SK-MEL-5 (cell line): Measurements from ENCODE around the gene CATSPERZ. TPM values are rescaled to one million over a fixed set of nuclear protein-coding genes. Genes with fewer than 3 reads are reported as not detected.
"Not testable (repeated sequence)": the region's sequence is repeated elsewhere in the genome, so short reads cannot be mapped to it uniquely, and the experiment has no call there.

Experiments used
- DNase-seq: peaks from one replicate; pipeline ENCODE4 v3.0.0-alpha.2; 2016; ENCODE audit warnings: low read depth, low spot score
- in situ Hi-C: cut with HindIII; loops from 2 replicates; pipeline ENCODE4 v1.10.0; 2016; ENCODE audit warnings: low sequenced_read_pairs, high pct_unique_total_duplicates, low pct_unique_long_range_greater_than_20kb
- total RNA-seq: library from RNA; depleted of rRNA; stranded (reverse); fragments of >200 nt; shearing (Covaris generic); gene quantifications from 2 replicates; pipeline ENCODE4 v1.2.3, GENCODE V29; 2014

CATSPERZ gene
- total RNA-seq, 1 experiment from 2014 or later = 0.45 TPM

GRCh38 chr11:64307795-64308194 lies 7.6 kb downstream of the CATSPERZ start:
- in situ Hi-C loops, DNase-seq: not testable (repeated sequence)

GRCh38 chr11:64312947-64313346 lies 12.8 kb downstream of the CATSPERZ start:
- in situ Hi-C loops = no loop called here
- DNase-seq = no peak

- in situ Hi-C loops = no loop called here
- no peak for DNase-seq
These were observed 13.5 kb downstream of the CATSPERZ start for GRCh38 chr11:64313491-64314145.

GRCh38 chr11:64314146-64314804 lies 14.1 kb downstream of the CATSPERZ start:
- in situ Hi-C loops = no loop called here
- no peak for DNase-seq

GRCh38 chr11:64314805-64315561 lies 14.8 kb downstream of the CATSPERZ start:
- DNase-seq = no peak
- in situ Hi-C loops = no loop called here

GRCh38 chr11:64315667-64316526 lies 15.7 kb downstream of the CATSPERZ start:
- in situ Hi-C loops, DNase-seq: not testable (repeated sequence)

- no peak for DNase-seq
- in situ Hi-C loops = no loop called here
These were observed 16.6 kb downstream of the CATSPERZ start for GRCh38 chr11:64316672-64317324.

GRCh38 chr11:64317325-64317960 lies 17.3 kb downstream of the CATSPERZ start, which contains the start of gene TRMT112:
Gene TRMT112 (minus strand): TSS chr11:64317559. CDS start chr11:64317526, 33 bp downstream.
- in situ Hi-C loops = no loop called here
- DNase-seq = peak; percentile 92

- in situ Hi-C loops = no loop called here
- DNase-seq = peak; percentile 94
These were observed 18.0 kb downstream of the CATSPERZ start, which contains the start of gene PRDX5 for GRCh38 chr11:64317961-64318765. Gene PRDX5 (plus strand): TSS chr11:64318121. CDS start chr11:64318216, 95 bp downstream.

- in situ Hi-C loops = no loop called here
- DNase-seq = no peak
These were observed 18.9 kb downstream of the CATSPERZ start for GRCh38 chr11:64318766-64319761.

GRCh38 chr11:64320556-64320955 lies 20.4 kb downstream of the CATSPERZ start:
- DNase-seq = no peak
- in situ Hi-C loops = no loop called here

GRCh38 chr11:64321026-64321425 lies 20.9 kb downstream of the CATSPERZ start:
- in situ Hi-C loops = no loop called here
- no peak for DNase-seq

- no peak for DNase-seq
- in situ Hi-C loops = no loop called here
These were observed 21.4 kb downstream of the CATSPERZ start for GRCh38 chr11:64321533-64321932.

GRCh38 chr11:64322925-64323260 lies 22.7 kb downstream of the CATSPERZ start:
- no peak for DNase-seq
- in situ Hi-C loops = no loop called here

GRCh38 chr11:64323373-64323772 lies 23.2 kb downstream of the CATSPERZ start:
- no peak for DNase-seq
- in situ Hi-C loops = no loop called here
